ENCODE results near the gene DRD1.

GRCh38 chr5:175470781-175471180, 26.8 kb upstream of the DRD1 start:
- TF ChIP-seq POLR2A (IDR thresholded peaks at IDR 0.05; ENCODE audit: extremely low read depth, insufficient read length): no peak
- no peak for TF ChIP-seq CTCF (IDR thresholded peaks at IDR 0.05; ENCODE audit: low read depth, low read length)
- TF ChIP-seq MAX (IDR thresholded peaks at IDR 0.05; ENCODE audit: low read depth, low read length): no peak
- no peak for TF ChIP-seq MYC (IDR thresholded peaks at IDR 0.05; ENCODE audit: low read depth, low read length)

All from NB4 (cell line).